HG02642 (cell line): Measurements from ENCODE around the gene ZNF354C.

Experiments used
- ATAC-seq: cut with Tn5 transposase; IDR thresholded peaks from one replicate; pipeline ENCODE4 v1.9.1; 2021; ENCODE audit warnings: mild to moderate bottlenecking; ENCODE audit not compliant: unreplicated experiment, poor library complexity

Gene ZNF354C

GRCh38 chr5:179126506-179126991, 66.4 kb downstream of the ZNF354C start:
- ATAC-seq, result no peak

GRCh38 chr5:179127136-179128040, 67.2 kb downstream of the ZNF354C start:
- ATAC-seq, result no peak

GRCh38 chr5:179128041-179128365, 67.8 kb downstream of the ZNF354C start:
- ATAC-seq, result no peak

GRCh38 chr5:179128976-179129375, 68.8 kb downstream of the ZNF354C start:
- no peak for ATAC-seq

DNA sequence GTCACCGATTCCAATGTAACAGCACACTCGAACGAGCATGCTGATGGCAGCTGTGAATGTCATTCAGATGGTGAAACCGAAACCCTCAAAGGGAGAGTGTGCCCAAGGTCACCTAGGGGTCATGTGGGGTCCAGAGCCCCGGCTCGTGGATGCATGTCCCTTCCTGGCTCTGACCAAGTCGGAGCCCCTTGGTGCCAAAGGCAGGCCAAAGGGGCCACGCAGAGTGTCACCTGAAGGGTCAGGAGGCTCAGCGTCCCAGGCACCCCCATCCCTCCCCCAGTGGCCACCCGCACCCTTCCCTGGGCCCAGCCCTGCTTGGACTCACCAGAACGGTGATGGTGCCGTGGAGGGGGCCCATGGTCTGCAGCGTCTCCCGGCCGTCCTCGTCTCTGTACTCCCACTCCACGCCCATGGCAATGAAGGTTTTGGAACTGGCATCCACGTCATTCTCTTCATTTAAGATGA, 69.5 kb downstream of the ZNF354C start:
- ATAC-seq, result no peak

- ATAC-seq, result no peak
Measured at GRCh38 chr5:179130101-179130681, 70.0 kb downstream of the ZNF354C start.

DNA sequence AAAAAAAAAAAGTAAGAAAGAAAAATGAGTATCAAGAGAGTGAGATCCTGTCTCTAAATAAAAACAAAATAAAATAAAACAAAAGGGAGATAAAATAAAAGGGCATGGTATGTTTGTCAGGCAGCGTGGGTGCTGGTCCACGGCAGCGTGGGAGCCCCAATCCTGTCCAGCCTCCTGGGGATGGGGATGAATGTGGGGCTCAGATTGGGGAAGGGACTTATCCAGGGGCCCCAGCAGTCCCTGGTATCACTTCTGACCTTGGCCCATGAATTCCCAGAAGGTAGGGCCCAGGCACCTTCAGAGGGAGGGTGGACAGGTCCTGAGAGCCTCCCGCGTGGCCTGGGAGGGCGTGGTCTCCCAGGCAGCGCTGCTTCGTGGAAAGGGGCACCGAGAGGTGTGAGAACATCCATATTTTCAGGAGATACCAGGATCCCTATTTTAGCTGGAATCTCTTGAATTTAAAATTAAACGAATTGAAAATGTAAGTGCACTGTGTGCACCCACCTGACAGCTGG, 71.2 kb downstream of the ZNF354C start:
- ATAC-seq, result no peak

- no peak for ATAC-seq
Measured at GRCh38 chr5:179131886-179132585, 71.9 kb downstream of the ZNF354C start.

DNA sequence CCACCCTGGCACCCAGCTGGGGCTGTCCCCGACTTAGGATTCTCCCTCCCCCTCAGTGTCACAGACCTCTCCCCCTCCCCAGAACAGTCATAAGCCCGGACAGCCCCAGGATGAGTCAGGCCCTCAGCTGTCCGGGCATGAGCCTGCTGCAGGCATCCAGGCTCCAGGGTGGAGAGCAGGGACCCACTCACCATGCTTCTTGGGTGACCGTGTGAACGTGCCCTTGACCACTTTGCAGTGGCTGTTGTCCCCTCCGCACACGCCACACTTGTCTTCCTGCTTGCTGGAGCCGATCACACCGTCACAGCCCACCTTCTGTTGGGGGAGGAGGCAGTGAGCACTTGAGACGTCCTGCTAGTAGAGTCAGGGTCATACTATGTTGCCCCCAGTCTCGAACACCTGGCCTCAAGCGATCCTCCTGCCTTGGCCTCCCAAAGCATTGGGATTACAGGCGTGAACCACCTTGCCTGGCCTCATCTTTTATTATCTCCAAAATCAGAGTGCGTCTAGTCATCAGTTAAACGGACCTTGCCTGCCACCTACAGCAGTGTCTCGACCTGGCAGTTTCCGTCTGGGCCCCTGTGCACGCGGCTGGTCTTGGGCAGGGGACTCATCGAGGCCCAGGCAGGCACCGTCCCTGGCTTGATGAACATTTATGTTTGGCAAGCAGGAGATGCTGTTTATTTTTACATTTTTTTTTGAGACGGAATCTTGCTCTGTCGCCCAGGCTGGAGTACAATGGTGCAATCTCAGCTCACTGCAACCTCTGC, 72.6 kb downstream of the ZNF354C start:
- ATAC-seq, result no peak
